Measurements from ENCODE around the gene UNK.

DNA sequence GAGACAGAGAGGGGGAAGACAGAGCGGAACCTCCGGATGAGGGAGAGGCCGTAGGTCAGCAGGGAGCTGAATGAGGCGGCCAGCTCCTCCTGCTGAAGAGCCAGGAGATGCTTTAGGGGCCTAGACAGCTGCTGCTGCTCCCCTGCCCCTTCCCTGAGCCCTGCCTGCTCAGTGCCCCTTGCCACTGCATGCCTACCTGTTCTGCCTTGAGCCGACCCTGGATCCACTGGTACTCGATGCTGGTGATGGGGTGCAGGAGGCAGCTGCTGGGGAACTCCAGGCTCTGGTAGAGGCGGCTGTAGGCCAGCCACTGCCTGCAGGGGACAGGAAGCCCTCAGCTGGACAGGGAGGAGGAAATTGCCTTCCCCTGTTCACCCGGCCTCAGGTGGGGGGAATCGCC, 52.0 kb downstream of the UNK start:
- no peak for TF ChIP-seq POLR2AphosphoS5 (IDR thresholded peaks at IDR 0.05; ENCODE audit: insufficient read depth, low read depth, low read length)
- TF ChIP-seq CTCF (IDR thresholded peaks at IDR 0.05; ENCODE audit: extremely low read depth in 1 of 2, insufficient read depth in 1 of 2, low read depth in 1 of 2, low read length in 2 of 2): no peak
- TF ChIP-seq EZH2 (IDR thresholded peaks at IDR 0.05; ENCODE audit: borderline replicate concordance, low read depth, low read length, severe bottlenecking): no peak
